Osteocyte (in vitro differentiated cells): ENCODE results near the gene SGMS1. TPM values are rescaled to one million over a fixed set of nuclear protein-coding genes. Genes with fewer than 3 reads are reported as not detected.

Experiments
- DNase-seq: peaks from one replicate; pipeline ENCODE4 v3.0.0; 2021; ENCODE audit warnings: mixed read lengths; ENCODE audit not compliant: unreplicated experiment; ENCODE audit errors: extremely low spot score
- H3K27ac Mint-ChIP-seq: one replicate; pipeline ENCODE4 v1.8.0; 2021; ENCODE audit warnings: mild to moderate bottlenecking, mixed read lengths; ENCODE audit not compliant: unreplicated experiment
- H3K27me3 Mint-ChIP-seq: one replicate; pipeline ENCODE4 v1.8.0; 2021; ENCODE audit warnings: mixed read lengths; ENCODE audit not compliant: unreplicated experiment
- H3K36me3 Mint-ChIP-seq: one replicate; pipeline ENCODE4 v1.8.0; 2021; ENCODE audit warnings: mixed read lengths; ENCODE audit not compliant: unreplicated experiment
- H3K4me1 Mint-ChIP-seq: one replicate; pipeline ENCODE4 v1.8.0; 2021; ENCODE audit warnings: mixed read lengths; ENCODE audit not compliant: unreplicated experiment
- H3K4me3 Mint-ChIP-seq: one replicate; pipeline ENCODE4 v1.8.0; 2021; ENCODE audit warnings: mild to moderate bottlenecking, moderate library complexity, mixed read lengths; ENCODE audit not compliant: unreplicated experiment
- H3K9me3 Mint-ChIP-seq: one replicate; pipeline ENCODE4 v1.8.0; 2021; ENCODE audit warnings: mixed read lengths; ENCODE audit not compliant: unreplicated experiment
- total RNA-seq: library from RNA; stranded (reverse); gene quantifications from 2 replicates; pipeline ENCODE4 v1.2.1, GENCODE V29; 2021
- TF ChIP-seq, protein P1 (sequence below): fragments of 200-600 bp; sonication (generic); IDR thresholded peaks from 2 replicates; pipeline ENCODE4 v1.5.0; 2021; ENCODE audit warnings: antibody characterized with exemption, mild to moderate bottlenecking, moderate library complexity

The SGMS1 gene
- total RNA-seq, 1 donor from 2014 or later, result 21.0 TPM

- TF ChIP-seq, protein P1, sequence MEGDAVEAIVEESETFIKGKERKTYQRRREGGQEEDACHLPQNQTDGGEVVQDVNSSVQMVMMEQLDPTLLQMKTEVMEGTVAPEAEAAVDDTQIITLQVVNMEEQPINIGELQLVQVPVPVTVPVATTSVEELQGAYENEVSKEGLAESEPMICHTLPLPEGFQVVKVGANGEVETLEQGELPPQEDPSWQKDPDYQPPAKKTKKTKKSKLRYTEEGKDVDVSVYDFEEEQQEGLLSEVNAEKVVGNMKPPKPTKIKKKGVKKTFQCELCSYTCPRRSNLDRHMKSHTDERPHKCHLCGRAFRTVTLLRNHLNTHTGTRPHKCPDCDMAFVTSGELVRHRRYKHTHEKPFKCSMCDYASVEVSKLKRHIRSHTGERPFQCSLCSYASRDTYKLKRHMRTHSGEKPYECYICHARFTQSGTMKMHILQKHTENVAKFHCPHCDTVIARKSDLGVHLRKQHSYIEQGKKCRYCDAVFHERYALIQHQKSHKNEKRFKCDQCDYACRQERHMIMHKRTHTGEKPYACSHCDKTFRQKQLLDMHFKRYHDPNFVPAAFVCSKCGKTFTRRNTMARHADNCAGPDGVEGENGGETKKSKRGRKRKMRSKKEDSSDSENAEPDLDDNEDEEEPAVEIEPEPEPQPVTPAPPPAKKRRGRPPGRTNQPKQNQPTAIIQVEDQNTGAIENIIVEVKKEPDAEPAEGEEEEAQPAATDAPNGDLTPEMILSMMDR, result no peak
- Mint-ChIP-seq H3K27me3 (no peaks in the 10 kb centered on the region), H3K9me3 (no peaks in the 10 kb centered on the region), H3K36me3 (no peaks in the 10 kb centered on the region), H3K4me1 (peaks cover 10% of the 10 kb centered on the region), H3K4me3 (no peak overlapping the region), H3K27ac (no peak overlapping the region)
- DNase-seq, result no peak
Measured at GRCh38 chr10:50565301-50566083, 58.3 kb downstream of the SGMS1 start.

DNA sequence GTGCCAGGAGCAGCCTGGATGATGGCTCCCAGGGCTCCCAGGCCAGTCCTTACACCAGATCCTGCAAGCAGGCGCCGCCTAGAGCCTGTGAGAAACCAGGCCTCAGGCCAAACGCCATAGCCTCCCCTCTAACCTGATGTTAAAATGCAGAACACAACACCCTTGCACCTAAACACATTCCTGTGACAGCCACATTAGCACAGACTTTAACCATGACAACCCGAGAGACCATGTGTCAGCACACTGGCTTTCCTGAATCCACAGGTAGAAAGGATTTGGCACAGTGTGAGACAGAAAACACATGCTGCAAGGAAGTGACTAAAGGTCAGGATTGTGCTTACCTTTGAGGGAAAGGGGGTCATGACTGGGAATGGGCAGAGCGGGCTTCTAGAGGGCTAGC, 59.9 kb downstream of the SGMS1 start:
- H3K4me3 Mint-ChIP-seq, result no peak overlapping the region
- TF ChIP-seq, protein P1, result no peak
- H3K36me3 Mint-ChIP-seq, result no peaks in the 10 kb centered on the region
- no peaks in the 10 kb centered on the region for H3K9me3 Mint-ChIP-seq
- H3K27me3 Mint-ChIP-seq, result no peaks in the 10 kb centered on the region
- H3K4me1 Mint-ChIP-seq, result peaks cover 18% of the 10 kb centered on the region
- no peak overlapping the region for H3K27ac Mint-ChIP-seq
- DNase-seq, result no peak

- Mint-ChIP-seq H3K36me3 (no peaks in the 10 kb centered on the region), H3K27ac (no peak overlapping the region), H3K4me1 (peaks cover 18% of the 10 kb centered on the region), H3K4me3 (no peak overlapping the region), H3K9me3 (no peaks in the 10 kb centered on the region), H3K27me3 (no peaks in the 10 kb centered on the region)
- DNase-seq, result no peak
- TF ChIP-seq, protein P1, result peak; percentile 40
Measured at GRCh38 chr10:50561816-50562215, 61.9 kb downstream of the SGMS1 start.

- TF ChIP-seq, protein P1, result no peak
- H3K9me3 Mint-ChIP-seq, result no peaks in the 10 kb centered on the region
- peaks cover 20% of the 10 kb centered on the region for H3K4me1 Mint-ChIP-seq
- no peaks in the 10 kb centered on the region for H3K27me3 Mint-ChIP-seq
- no peak overlapping the region for H3K4me3 Mint-ChIP-seq
- no peaks in the 10 kb centered on the region for H3K36me3 Mint-ChIP-seq
- no peak for DNase-seq
- H3K27ac Mint-ChIP-seq, result peak overlapping the region; percentile 34
Measured at GRCh38 chr10:50561266-50561665, 62.5 kb downstream of the SGMS1 start.

DNA sequence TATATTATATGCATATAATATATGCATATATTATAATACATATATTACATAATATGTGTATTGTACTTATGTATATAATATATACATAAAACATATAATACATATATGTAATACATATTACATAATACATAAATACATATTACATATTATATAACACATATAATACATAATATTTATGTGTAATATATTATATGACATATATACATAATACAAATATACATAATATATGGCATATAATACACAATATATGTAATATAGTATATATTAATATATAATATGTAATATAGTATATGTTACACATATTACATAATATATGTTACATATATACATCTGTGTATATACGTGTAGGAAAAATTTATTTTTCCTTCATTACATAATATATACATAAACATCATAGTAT, 63.4 kb downstream of the SGMS1 start:
- TF ChIP-seq, protein P1, result no peak
- Mint-ChIP-seq H3K27me3 (no peaks in the 10 kb centered on the region), H3K4me3 (no peak overlapping the region), H3K27ac (no peak overlapping the region), H3K36me3 (no peaks in the 10 kb centered on the region), H3K9me3 (no peaks in the 10 kb centered on the region), H3K4me1 (peaks cover 29% of the 10 kb centered on the region)
- no peak for DNase-seq
